Measurements from ENCODE around the gene RAB21.
"Not testable (repeated sequence)": the region's sequence is repeated elsewhere in the genome, so short reads cannot be mapped to it uniquely, and the experiment has no call there.

Gene RAB21

DNA sequence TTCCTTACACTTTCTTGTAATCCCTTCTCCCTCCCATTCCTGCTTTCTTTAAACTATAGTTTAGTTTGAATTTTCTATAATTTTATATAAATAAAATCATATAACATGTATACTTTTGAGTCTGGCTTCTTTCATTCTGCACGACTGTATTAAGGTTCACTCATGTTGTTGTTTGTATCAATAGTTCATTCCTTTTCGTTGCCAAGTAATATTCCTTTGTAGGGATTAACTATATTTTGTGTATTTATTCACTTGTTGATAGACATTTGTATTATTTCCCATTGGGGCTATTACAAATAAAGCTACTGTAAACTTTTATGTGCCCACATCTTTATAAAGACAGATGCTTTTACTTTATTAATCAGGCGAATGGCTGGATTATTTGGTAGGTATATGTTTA, 45.5 kb downstream of the RAB21 start:
- no peak for DNase-seq

DNA sequence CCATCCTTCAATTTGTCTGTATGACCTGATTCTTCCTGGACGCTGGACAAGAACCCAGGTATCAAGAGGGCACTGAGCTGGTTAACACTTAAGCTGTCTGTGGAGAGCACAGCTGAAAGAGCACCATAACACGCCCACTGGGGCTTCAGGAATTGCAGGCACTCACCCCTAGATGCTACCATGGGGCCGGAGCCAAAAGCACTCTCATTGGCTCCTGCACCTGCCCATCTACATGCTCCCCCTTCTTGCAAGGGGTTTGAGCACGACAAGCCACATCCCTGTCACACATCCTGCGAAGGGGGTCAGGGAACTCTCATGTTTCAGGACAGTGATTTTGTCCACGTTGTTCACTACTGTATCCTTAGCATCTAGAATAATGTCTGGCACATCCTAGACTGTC, 49.8 kb downstream of the RAB21 start:
- DNase-seq, result no peak

DNA sequence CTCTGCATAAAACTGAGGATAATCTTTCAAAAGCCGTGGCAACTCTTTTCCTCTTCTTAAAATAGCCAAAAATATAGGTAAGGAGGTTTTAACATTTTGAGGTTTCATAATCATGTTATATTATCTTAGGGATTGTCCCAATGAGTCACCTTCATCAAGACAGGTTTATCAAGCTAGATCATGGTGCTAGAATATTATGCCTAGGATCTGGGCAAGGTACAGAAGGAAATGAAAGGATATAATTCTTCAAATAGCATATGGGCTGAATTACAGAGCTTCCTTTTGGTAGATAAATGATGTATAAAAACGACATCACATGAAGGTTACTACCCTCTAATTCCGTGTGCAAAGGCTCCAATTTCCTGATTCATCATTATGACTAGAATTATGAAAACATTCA, 56.3 kb downstream of the RAB21 start:
- no peak for DNase-seq

DNA sequence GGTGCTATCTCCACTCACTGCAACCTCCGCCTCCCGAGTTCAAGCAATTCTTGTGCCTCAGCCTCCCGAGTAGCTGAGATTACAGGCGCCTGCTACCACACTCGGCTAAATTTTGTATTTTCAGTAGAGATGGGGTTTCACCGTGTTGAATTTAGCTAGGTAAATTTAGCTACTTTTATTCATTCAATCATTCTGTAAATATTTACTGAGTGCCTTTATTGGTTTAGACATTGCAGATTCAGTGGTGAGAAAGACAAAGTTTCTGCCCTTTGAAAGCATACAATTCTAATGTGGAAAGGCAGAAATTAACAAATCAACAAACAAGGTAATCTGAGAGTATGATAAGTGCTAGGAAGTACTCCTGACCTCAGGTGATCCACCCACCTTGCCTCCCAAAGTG, 60.6 kb downstream of the RAB21 start:
- not testable (repeated sequence) for DNase-seq

DNA sequence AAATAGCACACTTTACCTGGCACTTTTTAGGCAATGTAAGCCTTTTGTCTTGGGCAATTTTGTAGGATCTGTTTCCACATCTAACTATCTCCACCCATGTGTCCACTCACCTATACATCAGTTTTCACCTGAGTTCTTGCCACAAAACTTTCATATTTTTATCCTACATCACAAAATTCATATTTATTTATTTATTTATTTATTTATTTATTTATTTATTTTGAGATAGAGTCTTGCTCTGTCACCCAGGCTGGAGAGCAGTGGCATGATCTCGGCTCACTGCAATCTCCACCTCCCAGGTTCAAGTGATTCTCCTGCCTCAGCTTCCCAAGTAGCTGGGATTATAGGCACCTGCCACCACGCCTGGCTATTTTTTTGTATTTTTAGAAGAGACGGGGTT, 67.4 kb downstream of the RAB21 start:
- not testable (repeated sequence) for DNase-seq

DNA sequence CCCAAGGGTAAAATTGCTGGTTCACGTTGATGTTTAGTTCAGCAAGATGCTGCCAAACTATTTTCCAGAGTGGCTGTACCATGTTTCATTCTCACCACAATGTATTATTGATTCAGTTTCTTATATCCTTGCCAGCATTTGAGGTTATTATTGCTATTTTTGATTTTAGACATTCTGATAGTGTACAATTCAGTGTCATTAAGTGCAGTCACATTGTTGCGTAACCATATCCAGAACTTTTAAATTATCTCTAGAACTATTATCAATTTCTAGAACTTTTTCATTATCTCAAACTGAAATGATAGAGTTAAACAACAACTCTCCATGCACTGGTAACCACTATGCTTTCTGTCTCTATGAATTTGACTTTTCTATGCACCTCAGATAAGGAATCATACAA, 74.2 kb downstream of the RAB21 start:
- no peak for DNase-seq

DNA sequence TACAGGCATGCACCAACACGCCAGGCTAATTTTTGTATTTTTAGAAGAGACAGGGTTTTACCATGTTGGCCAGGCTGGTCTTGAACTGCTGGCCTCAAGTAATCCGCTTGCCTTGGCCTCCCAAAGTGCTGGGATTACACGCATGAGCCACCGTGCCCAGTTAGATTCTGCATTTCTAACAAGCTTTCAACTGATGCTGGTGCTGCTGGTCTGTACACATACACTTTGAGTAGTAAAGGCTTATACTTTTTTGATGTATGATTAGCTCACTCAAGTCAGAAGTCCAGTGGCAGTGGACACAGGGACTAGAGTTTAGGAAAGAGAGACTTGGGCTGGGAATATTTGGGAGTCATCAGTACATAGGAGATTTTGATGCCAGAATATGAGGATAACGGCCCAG, 82.7 kb downstream of the RAB21 start:
- no peak for DNase-seq

DNA sequence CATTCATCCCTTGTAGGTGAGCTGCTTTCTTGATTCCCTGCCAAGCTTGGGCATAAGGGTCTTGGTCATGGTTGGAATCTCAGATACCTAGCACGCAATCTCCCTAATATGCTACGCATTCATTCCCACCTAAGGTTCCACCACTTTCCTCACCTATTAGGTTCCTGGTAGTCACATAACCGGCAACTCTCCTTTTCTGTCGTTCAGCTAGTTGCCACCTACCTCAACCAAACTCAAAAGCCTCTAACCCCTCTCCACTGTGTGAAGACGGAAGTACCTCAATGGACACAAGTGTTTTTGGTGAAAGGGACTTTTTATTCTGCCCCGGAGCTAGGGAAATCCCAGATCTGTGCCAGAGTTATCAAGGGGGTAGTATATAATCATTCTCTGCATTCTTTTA, 83.6 kb downstream of the RAB21 start:
- DNase-seq, result no peak

DNA sequence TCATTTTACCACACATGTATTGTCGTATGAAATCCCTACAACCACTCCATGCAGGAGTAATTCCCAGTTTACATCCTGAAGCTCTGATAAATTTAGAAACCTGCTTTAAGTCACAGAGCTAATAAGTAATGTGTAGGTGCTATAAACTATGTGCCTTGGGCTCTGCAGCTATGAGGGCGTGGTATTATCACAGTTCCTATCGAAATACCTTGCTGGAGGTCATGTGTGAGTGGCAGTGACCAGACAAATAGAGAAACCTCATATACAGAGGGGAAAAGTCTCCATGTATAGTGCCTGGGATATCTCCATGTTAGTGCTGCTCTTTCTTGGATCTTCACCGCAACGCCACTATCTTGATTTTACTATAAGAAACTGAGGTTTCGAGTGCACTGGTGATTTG, 84.0 kb downstream of the RAB21 start:
- no peak for DNase-seq

DNA sequence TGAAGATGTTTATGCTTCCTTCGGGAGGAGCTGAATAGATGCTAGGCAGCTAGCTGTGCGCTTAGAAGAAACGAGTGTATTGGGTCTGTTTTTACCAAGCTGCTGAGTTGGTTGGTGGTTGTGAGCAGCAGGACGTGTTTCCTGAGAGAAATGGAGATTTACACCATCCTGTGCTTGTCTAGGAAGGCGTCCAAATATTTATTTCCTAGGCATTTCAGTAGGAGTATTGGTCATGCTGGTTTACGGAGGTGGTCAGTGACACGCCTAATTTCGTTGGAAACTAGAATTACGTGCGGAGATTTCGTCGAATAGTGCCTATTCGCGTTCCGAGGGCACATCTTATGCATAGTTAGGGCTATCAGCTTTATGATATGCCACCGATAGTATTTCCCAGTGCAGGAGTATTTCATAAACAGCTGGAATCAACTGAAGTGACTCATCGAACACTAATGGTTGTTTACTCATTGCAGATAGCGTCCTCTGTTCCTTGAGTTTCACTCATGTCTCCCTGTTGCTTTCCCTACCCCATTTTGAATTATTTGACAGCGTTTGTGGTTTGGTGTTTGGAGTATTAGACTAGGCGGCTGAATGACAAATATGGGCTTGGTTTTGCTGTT, 85.7 kb downstream of the RAB21 start:
- DNase-seq, result no peak

DNA sequence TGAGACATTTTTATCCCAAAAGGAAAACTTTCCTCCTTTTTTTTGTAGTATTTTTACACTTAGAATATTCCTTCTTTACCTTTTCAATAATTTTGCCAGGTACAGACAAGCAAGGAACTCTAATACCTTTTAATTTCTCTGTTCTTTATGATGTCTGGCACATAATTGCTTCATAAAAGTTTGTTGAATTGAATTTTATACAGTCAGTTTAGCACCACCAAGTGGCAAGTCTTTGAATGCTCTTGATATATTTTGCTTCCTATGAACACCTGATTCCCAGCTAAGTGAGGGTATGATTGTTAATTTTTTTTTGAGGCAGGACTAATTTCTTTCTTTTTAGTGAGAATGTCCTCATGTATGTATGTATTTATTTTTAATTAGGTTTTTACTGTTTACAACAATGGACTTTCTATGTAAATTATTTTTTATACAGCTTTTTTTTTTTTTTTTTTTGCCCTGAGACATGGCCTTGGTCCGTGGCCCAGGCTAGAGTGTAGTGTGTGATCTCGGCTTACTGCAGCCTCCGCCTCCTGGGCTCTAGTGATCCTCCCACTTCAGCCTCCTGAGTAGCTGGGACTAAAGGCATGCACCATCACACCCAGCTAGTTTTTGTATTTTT, 91.8 kb downstream of the RAB21 start:
- DNase-seq, result no peak

DNA sequence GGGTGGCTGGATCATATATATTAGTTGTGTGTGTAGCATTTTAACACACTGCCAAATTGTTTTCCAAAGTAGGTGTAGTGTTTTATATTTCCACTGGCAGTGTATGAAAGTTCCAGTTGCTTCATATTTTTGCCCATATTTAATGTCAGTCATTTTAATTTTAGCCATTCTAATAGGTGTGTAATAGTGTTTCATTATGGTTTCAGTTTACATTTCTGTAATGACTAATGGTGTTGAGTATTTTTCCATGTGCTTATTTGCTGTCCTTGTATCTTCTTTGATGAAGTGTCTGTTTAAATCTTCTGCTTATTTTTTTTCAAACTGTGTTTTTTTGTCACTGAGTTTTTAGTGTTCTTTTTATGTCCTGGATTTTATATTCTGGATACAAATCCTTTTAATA, 93.5 kb downstream of the RAB21 start:
- no peak for DNase-seq

DNA sequence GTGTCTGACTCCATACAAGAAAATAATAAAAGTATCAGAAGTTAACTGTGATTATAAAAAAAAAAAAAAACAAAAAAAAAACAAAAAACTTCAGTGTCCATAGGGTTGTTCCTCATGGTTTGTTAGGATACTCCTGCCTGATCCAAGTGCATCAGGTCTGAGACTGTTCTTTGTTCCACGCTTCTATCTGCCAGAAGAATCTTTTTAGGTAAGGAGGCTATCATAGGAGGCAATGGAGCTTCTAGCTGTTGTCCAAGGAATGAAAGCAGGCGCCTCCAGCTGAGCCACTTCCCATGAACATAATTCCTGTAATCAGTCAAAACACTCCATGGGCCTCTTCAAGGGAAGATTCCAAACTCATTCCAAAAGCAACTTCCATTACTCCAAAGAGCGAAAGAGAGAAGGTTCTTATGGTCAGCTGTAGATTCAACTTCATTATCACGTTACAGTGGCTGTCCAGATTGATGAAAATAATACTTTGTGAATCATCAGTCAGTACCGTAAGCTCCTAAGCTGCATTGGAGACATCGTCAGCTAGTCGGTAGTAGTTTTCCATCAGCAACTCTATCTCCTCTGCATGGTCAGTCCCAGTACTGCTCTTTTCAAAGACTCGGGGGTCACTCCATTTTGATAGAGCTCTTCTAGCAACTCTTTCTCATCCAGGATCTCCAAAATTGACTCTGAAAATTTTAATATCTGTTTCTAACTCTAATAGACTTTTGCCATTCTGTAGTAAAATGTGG, 94.6 kb downstream of the RAB21 start:
- DNase-seq, result no peak

Data from NCI-H2171 (cell line).